GM21786 (cell line): ENCODE measurements around the gene FGF4.

ENCODE experiments used
- ATAC-seq: cut with Tn5 transposase; IDR thresholded peaks from one replicate; pipeline ENCODE4 v1.9.1; 2021; ENCODE audit not compliant: unreplicated experiment

FGF4 gene

GRCh38 chr11:69807106-69807815 is 32.1 kb upstream of the FGF4 start:
- ATAC-seq, result no peak

DNA sequence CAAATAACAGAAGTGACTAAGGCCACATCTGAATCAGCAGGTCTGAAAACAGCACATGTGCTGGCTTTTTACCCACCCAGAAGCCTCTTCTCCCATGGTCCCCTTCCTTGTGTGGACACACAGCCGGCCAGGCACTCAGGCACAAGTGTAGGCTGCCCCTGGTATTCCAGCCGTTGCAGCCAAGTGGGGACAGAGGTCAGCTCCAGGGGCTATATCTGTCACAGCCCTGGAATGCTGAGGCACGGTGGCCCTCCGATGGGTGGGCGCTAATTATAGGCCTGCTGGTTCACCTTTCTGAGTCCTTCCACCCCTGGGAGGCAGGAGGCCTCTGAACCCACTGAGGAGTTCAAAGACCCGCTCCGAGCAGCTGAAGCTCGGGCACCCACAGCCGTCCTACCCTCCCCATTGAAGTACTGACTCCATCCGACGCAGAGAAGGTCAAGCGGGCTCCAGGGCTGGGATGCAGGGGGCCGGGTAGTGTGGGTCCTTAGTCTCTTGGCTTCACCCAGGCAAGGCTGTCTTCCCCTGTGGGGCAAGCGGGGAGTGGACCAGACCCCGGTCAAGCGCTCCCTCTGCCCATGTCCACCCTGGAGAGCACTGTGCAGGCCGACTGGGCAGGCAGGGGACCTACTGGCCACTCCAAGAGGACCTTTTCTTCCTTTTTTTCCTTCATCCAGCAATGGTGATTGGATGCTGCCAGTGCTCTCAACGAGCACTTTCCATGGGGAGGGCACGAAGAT is 29.8 kb upstream of the FGF4 start:
- ATAC-seq, result no peak

DNA sequence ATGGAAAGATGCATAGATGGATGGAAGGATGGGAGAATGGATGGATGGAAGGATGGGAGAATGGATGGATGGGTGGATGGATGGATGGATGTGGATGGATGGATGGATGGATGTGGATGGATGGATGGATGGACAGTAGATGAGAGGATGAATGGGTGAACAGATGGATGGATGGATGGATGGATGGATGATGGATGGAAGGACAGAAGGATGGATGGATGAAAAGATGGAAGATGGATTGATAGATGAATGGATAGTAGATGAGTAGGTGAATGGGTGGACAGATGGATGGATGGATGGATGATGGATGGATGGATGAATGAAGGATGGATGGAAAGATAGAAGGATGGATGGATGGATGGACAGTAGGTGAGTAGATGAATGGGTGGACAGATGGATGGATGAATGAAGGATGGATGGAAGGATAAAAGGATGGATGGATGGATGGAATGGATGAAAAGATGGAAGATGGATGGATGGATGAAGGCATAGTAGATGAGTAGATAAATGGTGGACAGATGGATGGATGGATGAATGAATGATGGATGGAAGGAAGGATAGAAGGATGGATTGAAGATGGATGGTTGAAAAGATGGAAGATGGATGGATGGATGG is 28.6 kb upstream of the FGF4 start:
- no peak for ATAC-seq

GRCh38 chr11:69803022-69803421 is 27.9 kb upstream of the FGF4 start:
- no peak for ATAC-seq

GRCh38 chr11:69802590-69802989 is 27.4 kb upstream of the FGF4 start:
- ATAC-seq, result no peak

GRCh38 chr11:69801513-69802335 is 26.6 kb upstream of the FGF4 start:
- no peak for ATAC-seq

- ATAC-seq, result no peak
These were observed 25.1 kb upstream of the FGF4 start for GRCh38 chr11:69800278-69800677.

GRCh38 chr11:69799582-69799981 is 24.4 kb upstream of the FGF4 start:
- ATAC-seq, result no peak

- no peak for ATAC-seq
These were observed 24.0 kb upstream of the FGF4 start for GRCh38 chr11:69799097-69799496.

DNA sequence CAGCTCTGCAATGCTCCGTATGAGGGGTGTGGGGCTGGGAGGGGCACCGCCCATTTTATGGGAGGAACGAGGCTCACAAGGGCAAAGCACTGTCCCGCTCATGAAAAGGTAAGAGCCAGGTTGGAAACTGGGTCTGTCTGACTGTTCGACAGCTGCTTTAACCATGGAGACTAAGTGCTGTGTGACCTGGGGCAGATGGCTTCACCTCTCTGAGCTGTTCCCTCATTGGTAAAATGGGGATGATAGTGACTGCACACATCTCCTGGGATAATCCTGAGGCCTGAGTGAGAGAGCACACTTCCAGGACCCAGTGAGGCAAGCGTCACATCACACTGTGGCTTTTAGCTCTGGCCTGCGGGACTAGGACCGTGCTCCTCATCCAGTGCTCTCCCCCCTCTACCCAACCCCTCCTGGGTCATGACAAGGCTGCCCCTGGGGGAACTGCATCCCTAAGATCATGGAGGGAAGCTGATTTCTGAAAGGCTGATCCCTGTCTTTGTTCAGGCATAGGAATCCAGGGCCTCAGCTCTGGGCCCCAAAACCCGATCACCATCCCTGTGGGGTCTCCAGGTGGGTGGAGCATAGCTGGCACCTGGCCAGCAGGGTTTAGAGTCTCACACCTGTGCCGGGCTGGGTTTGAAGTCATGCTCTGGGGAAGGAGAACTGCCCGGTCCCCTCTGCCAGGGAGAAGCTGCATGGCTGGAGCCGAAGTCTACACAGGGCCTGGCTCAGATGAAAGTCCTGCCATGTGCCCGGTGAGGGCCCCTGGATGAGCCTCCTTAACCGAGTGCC is 22.8 kb upstream of the FGF4 start:
- ATAC-seq, result no peak

DNA sequence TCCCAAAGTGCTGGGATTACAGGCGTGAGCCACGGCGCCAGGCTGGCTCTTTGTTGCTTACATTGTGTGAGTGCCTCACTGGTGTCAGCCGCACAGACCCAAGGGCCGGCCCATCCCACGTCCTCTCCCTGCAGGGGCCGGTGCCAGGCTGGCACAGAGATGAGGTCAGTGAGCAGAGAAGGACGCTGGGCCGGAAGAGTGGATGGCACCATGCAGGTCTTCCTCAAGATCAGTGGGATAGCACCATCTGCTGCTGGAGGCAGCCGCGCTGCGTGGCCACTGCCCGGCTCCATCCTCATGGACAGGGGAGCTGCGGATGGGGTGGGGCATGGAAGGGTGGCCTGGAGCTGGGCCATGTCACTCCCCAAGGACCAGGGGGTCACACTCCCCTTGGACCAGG is 22.0 kb upstream of the FGF4 start:
- no peak for ATAC-seq

GRCh38 chr11:69796063-69796462 is 20.9 kb upstream of the FGF4 start:
- ATAC-seq, result no peak

DNA sequence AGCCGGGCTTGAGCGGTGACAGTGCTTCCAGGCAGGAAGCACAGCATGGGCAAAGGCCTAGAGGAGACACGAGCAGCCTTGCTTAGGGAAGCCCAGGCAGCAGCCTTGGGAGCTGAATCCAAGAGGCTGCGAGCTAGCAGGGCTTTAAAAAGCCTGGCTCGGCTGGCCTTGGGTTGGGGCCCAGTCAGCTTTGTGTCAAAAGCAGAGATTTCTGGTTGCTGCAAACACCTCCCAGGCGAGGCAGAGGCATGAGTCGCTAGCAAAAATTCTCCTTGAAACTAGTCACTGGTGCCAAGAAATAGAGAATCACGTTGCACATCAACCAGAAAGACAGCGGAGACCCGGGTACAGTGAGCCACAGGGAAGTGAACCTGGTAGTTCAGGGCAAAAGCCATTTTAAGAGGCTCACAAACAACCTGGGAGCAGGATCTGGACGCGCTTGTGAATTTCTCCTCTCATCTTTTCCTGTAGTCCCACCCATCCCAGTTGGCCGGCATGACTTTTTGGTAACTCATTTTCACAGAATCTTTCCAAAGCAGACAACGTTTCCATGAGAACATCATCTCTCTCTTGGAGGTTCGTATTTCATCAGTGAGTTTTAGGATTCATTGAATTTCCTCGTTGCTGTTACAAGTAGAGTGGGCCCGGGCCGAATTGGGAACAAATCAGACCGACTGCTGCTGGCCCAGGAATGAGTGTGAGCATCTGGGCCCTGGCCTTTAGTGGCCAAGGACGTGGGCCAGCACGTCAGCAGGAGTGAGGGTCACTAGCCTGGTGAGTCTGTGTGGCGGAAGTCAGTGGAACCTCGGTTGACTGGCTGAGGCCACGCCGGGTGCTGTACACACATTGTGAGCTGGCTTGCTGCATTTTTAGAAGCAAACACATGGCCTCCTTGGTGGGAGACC is 16.4 kb upstream of the FGF4 start:
- ATAC-seq, result no peak

DNA sequence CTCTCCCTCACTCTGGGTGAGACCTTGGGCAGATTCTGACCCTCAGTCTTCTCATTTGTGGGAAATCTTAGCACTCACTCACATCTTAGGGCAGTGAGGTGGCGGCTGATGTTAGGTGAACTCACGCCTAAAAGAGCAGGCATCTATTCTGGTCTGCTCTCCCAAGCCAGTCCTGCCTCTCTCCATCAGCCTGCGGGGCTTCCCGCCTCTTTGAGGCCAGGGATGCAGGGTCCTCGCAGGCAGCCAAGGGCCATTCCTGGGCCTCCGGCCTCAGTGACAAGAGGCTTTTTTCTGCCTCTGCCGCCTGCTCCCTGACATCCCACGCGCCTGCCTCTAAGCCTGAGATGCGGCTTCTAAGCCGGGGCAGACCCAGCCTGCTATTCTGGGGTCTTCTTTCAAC is 13.8 kb upstream of the FGF4 start:
- no peak for ATAC-seq

- no peak for ATAC-seq
These were observed 12.8 kb upstream of the FGF4 start for GRCh38 chr11:69787906-69788305.

GRCh38 chr11:69787457-69787856 is 12.3 kb upstream of the FGF4 start:
- ATAC-seq, result no peak

- no peak for ATAC-seq
These were observed 6.1 kb upstream of the FGF4 start for GRCh38 chr11:69781241-69781640.

DNA sequence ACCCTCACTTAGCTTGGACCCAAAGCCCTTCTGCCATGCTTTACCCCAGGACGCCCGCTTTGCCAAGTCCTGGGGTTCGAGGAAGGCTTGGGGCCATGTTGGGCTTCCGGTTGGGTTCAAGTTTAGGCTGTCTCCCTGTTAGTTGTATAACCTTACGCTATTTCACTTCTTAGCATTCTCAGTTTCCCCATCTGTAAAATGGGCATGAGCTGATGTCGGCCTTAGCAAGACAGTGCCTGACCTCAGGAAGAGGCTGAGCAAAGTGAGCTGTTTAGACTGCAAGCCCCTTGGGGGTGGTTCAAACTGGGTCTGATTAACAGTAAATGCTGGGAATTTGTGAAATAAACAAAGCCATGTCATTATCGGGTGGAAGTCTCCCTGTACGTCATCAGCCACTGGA is 3.2 kb upstream of the FGF4 start:
- ATAC-seq, result no peak

DNA sequence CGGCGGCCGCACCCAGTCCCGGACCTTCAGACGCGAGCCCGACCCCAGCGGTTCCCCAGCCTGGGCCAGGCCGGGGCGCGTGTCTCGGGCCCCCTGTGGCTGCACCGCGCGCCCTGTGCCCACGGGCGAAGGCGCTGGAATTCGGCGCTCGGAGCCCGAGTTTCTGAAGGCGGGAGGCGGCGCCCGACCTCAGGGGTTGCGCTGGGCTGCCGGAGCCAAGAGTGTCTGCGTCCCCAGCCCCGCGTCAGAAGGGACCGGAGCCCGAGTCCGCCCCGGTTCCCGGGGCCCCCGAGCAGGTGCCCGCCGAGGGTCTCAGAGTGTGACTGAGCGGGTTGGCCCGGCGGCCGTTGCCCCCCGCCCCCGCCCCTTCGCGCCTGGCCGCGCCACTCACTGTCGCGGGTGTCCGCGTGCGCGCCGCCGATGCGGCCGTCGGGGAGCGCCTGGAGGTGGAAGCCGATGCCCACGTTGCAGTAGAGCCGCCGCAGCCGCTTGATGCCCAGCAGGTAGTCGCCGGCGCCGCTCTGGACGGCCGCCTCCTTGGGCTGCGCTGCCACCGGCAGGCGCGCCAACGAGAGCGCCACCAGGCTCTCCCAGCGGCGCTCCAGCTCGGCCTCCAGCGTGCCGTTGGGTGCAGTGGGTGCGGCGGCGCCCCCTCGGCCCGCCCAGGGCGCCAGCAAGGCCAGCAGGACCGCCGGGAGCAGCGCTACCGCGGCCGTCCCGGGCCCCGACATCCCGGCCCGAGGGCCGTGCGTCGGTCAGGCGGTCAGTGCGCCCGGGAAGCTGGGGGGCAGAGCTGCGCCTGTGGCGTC is 583 bp downstream of the FGF4 start:
- no peak for ATAC-seq
